ENCODE data around the gene IFFO2.
A peak's percentile ranks its signal among the peaks of the same experiment; 100 is the strongest.

IFFO2 gene

DNA sequence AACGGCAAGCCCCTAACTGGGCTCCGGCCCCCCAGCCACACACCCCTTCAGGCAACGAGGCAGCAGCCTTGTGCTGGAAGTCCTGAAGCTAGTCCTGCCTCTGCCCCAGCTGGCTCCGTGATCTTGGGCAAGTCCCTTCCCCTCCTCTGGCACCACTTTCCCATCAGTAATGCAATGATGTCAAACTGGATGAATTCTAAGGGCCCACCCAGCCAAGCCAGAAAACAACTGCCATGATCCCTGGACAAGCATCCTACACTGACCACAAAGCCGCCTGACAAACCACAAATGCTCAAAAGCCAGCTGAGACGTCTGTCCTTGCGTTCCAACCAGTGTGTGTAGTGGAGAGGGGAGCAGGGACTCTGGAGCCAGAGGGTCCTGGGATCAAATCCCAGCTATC lies 26.8 kb downstream of the IFFO2 start:
- no peak overlapping the region for H2AK5ac ChIP-seq (ENCODE audit: low read length)
- no CpG with 5 or more reads among the region's 7 CpGs for WGBS (ENCODE audit: extremely low coverage, insufficient coverage, insufficient read length)
- DNase-seq = no peak

DNA sequence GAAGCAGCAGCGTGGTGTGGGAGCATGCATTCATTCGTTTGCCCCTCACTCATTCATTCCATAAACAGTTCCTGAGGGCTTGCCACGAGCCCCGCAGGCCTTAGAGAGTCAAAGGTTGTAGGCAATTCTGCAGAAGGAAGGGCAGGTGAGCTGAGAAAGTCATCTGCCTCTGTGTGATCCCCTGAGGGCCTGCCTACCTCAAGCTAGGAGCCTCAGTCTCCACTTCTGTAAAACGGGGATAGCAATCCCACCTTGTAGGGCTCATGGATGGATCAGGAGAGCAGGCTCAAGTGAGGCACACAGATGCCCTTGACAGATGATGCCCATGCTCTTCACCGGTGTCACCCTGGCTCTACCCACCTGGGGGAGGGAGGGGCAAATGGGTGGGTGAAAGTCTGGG lies 27.5 kb downstream of the IFFO2 start:
- H3K9ac ChIP-seq (ENCODE audit: low read length) = no peak overlapping the region
- no peak overlapping the region for H3K4ac ChIP-seq (ENCODE audit: low read depth, low read length)
- H4K12ac ChIP-seq (ENCODE audit: low read depth, low read length) = no peak overlapping the region
- WGBS (ENCODE audit: extremely low coverage, insufficient coverage, insufficient read length) = no CpG with 5 or more reads among the region's 6 CpGs
- peak overlapping the region; percentile 25 for H3K18ac ChIP-seq (ENCODE audit: low read length)
- no peaks in the 10 kb centered on the region for H3K27me3 ChIP-seq (ENCODE audit: insufficient read depth, low read length)
- H2BK12ac ChIP-seq (ENCODE audit: low read length) = no peak overlapping the region
- H3K79me2 ChIP-seq (ENCODE audit: control insufficient read depth, insufficient read depth, low read length, poor library complexity) = peaks cover 8% of the 10 kb centered on the region
- H3K79me1 ChIP-seq (ENCODE audit: low read length) = peaks cover 15% of the 10 kb centered on the region
- DNase-seq = no peak
- peak overlapping the region; percentile 23 for H4K91ac ChIP-seq (ENCODE audit: low read depth, low read length)
- H3K4me3 ChIP-seq (ENCODE audit: low read depth, low read length) = no peak overlapping the region
- H2AK5ac ChIP-seq (ENCODE audit: low read length) = no peak overlapping the region
- H3K14ac ChIP-seq (ENCODE audit: low read length) = no peak overlapping the region
- H3K36me3 ChIP-seq (ENCODE audit: control insufficient read depth in 1 of 2, insufficient read depth in 2 of 2, low read length in 2 of 2) = no peaks in the 10 kb centered on the region
- peaks cover 4% of the 10 kb centered on the region for H3K9me3 ChIP-seq (ENCODE audit: insufficient read depth, low read depth, low read length)
- no peak overlapping the region for H2BK120ac ChIP-seq (ENCODE audit: insufficient read depth, low read length, poor library complexity)
- no peak overlapping the region for H2AFZ ChIP-seq (ENCODE audit: insufficient read depth, low read length, poor library complexity)
- peaks cover 22 to 42% of the 10 kb centered on the region in 2 experiments for H3K4me1 ChIP-seq (ENCODE audit: control insufficient read depth in 1 of 2, insufficient read depth in 2 of 2, low read length in 2 of 2)
- no peak overlapping the region for H3K27ac ChIP-seq (ENCODE audit: low read depth, low read length)
- no peak overlapping the region for H2BK5ac ChIP-seq (ENCODE audit: low read depth, low read length, poor library complexity)
- no peak overlapping the region for H3K4me2 ChIP-seq (ENCODE audit: low read length)
- no peak overlapping the region for H4K8ac ChIP-seq (ENCODE audit: low read depth, low read length)
- H3K23ac ChIP-seq (ENCODE audit: low read length) = no peak overlapping the region

More for the DNA sequence above, 26.8 kb downstream of the IFFO2 start:
- peak overlapping the region; percentile 10 for H3K4ac ChIP-seq (ENCODE audit: low read depth, low read length)
- no peaks in the 10 kb centered on the region for H3K36me3 ChIP-seq (ENCODE audit: control insufficient read depth in 1 of 2, insufficient read depth in 2 of 2, low read length in 2 of 2)
- H3K18ac ChIP-seq (ENCODE audit: low read length) = peak overlapping the region; percentile 25
- H2BK12ac ChIP-seq (ENCODE audit: low read length) = no peak overlapping the region
- no peaks in the 10 kb centered on the region for H3K27me3 ChIP-seq (ENCODE audit: insufficient read depth, low read length)
- no peak overlapping the region for H3K14ac ChIP-seq (ENCODE audit: low read length)
- no peak overlapping the region for H3K4me3 ChIP-seq (ENCODE audit: low read depth, low read length)
- peaks cover 14% of the 10 kb centered on the region for H3K79me1 ChIP-seq (ENCODE audit: low read length)
- H2AFZ ChIP-seq (ENCODE audit: insufficient read depth, low read length, poor library complexity) = no peak overlapping the region
- no peak overlapping the region for H3K27ac ChIP-seq (ENCODE audit: low read depth, low read length)
- no peak overlapping the region for H3K23ac ChIP-seq (ENCODE audit: low read length)
- no peak overlapping the region for H3K4me2 ChIP-seq (ENCODE audit: low read length)
- H3K4me1 ChIP-seq (ENCODE audit: control insufficient read depth in 1 of 2, insufficient read depth in 2 of 2, low read length in 2 of 2) = peaks cover 17 to 37% of the 10 kb centered on the region in 2 experiments
- no peak overlapping the region for H3K9ac ChIP-seq (ENCODE audit: low read length)
- H4K8ac ChIP-seq (ENCODE audit: low read depth, low read length) = no peak overlapping the region
- peaks cover 4% of the 10 kb centered on the region for H3K9me3 ChIP-seq (ENCODE audit: insufficient read depth, low read depth, low read length)
- H2BK5ac ChIP-seq (ENCODE audit: low read depth, low read length, poor library complexity) = no peak overlapping the region
- H4K12ac ChIP-seq (ENCODE audit: low read depth, low read length) = no peak overlapping the region
- no peak overlapping the region for H2BK120ac ChIP-seq (ENCODE audit: insufficient read depth, low read length, poor library complexity)
- H4K91ac ChIP-seq (ENCODE audit: low read depth, low read length) = no peak overlapping the region
- peaks cover 6% of the 10 kb centered on the region for H3K79me2 ChIP-seq (ENCODE audit: control insufficient read depth, insufficient read depth, low read length, poor library complexity)

DNA sequence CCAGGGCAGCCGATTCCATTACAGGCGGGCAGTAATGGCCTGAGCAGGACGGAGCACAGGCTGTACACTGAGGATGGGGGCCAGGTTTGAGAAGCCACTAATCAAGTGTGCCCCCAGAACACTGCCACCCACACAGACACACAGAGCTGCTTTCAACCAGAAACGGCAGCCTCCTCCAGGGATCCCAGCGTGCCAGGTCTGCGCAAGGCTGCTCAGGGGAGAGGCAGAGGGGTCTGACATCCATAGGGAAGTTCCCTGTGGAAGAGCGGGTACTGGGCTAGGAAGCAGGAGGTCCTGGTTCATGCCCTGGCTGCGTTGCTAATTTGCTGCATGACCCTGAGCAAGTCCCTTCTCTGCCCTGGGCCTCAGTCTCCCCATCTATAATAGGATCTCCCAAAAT lies 28.1 kb downstream of the IFFO2 start:
- Histone ChIP-seq H2AFZ (ENCODE audit: insufficient read depth, low read length, poor library complexity) (no peak overlapping the region), H3K14ac (ENCODE audit: low read length) (no peak overlapping the region), H3K9me3 (ENCODE audit: insufficient read depth, low read depth, low read length) (peaks cover 4% of the 10 kb centered on the region), H3K4me1 (ENCODE audit: control insufficient read depth in 1 of 2, insufficient read depth in 2 of 2, low read length in 2 of 2) (peaks cover 28 to 48% of the 10 kb centered on the region in 2 experiments), H4K12ac (ENCODE audit: low read depth, low read length) (no peak overlapping the region), H3K27me3 (ENCODE audit: insufficient read depth, low read length) (no peaks in the 10 kb centered on the region), H2AK5ac (ENCODE audit: low read length) (no peak overlapping the region), H4K8ac (ENCODE audit: low read depth, low read length) (no peak overlapping the region), H3K27ac (ENCODE audit: low read depth, low read length) (no peak overlapping the region), H3K79me1 (ENCODE audit: low read length) (peaks cover 21% of the 10 kb centered on the region), H3K4me3 (ENCODE audit: low read depth, low read length) (no peak overlapping the region), H3K9ac (ENCODE audit: low read length) (no peak overlapping the region), H3K36me3 (ENCODE audit: control insufficient read depth in 1 of 2, insufficient read depth in 2 of 2, low read length in 2 of 2) (no peaks in the 10 kb centered on the region), H3K4me2 (ENCODE audit: low read length) (no peak overlapping the region), H2BK120ac (ENCODE audit: insufficient read depth, low read length, poor library complexity) (no peak overlapping the region), H2BK5ac (ENCODE audit: low read depth, low read length, poor library complexity) (no peak overlapping the region), H3K79me2 (ENCODE audit: control insufficient read depth, insufficient read depth, low read length, poor library complexity) (peaks cover 9% of the 10 kb centered on the region), H3K4ac (ENCODE audit: low read depth, low read length) (no peak overlapping the region), H3K18ac (ENCODE audit: low read length) (no peak overlapping the region), H3K23ac (ENCODE audit: low read length) (no peak overlapping the region), H4K91ac (ENCODE audit: low read depth, low read length) (peak overlapping the region; percentile 23), H2BK12ac (ENCODE audit: low read length) (no peak overlapping the region)
- no peak for DNase-seq
- WGBS (ENCODE audit: extremely low coverage, insufficient coverage, insufficient read length) = no CpG with 5 or more reads among the region's 8 CpGs

DNA sequence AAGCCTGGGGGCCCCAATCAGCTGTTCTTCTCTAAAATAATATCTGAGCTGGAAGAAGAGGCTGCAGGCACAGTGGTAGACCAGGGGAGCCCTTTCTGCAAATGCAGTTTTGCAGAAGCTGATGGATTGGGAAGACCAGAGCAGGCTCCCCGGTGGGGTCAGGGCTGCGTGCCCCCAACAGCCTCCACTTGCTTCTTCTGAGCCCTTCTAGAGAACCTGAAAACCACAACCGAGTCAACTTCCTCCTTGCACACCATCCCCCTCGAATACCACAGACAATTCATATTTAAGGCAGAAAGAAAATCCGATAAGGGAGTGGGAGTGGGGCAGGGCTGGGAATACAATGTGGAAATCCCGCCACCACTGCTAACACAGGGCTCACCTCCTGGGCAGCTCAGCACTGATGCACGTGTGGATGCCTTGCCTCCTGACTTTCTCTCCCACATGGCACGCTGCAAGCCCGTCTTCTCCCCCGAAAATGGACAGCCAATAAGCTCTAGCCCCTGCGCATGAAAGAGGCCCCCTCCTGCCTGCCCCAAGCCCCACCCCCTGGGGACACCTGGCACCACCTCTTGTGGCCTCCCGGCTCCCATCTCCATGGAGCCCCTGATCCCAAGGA lies 28.7 kb downstream of the IFFO2 start:
- H2BK120ac ChIP-seq (ENCODE audit: insufficient read depth, low read length, poor library complexity) = no peak overlapping the region
- H3K4me1 ChIP-seq (ENCODE audit: control insufficient read depth in 1 of 2, insufficient read depth in 2 of 2, low read length in 2 of 2) = peaks cover 33 to 50% of the 10 kb centered on the region in 2 experiments
- H2AFZ ChIP-seq (ENCODE audit: insufficient read depth, low read length, poor library complexity) = no peak overlapping the region
- H3K36me3 ChIP-seq (ENCODE audit: control insufficient read depth in 1 of 2, insufficient read depth in 2 of 2, low read length in 2 of 2) = no peaks in the 10 kb centered on the region
- no peak overlapping the region for H2AK5ac ChIP-seq (ENCODE audit: low read length)
- H3K9ac ChIP-seq (ENCODE audit: low read length) = no peak overlapping the region
- no peak overlapping the region for H3K27ac ChIP-seq (ENCODE audit: low read depth, low read length)
- H3K4me3 ChIP-seq (ENCODE audit: low read depth, low read length) = no peak overlapping the region
- no peak overlapping the region for H2BK12ac ChIP-seq (ENCODE audit: low read length)
- no peak overlapping the region for H3K14ac ChIP-seq (ENCODE audit: low read length)
- H3K79me1 ChIP-seq (ENCODE audit: low read length) = peaks cover 25% of the 10 kb centered on the region
- H4K8ac ChIP-seq (ENCODE audit: low read depth, low read length) = no peak overlapping the region
- H3K9me3 ChIP-seq (ENCODE audit: insufficient read depth, low read depth, low read length) = peaks cover 3% of the 10 kb centered on the region
- peaks cover 14% of the 10 kb centered on the region for H3K79me2 ChIP-seq (ENCODE audit: control insufficient read depth, insufficient read depth, low read length, poor library complexity)
- H4K91ac ChIP-seq (ENCODE audit: low read depth, low read length) = peak overlapping the region; percentile 97
- H3K23ac ChIP-seq (ENCODE audit: low read length) = no peak overlapping the region
- no peak overlapping the region for H4K12ac ChIP-seq (ENCODE audit: low read depth, low read length)
- no peaks in the 10 kb centered on the region for H3K27me3 ChIP-seq (ENCODE audit: insufficient read depth, low read length)
- no peak overlapping the region for H3K18ac ChIP-seq (ENCODE audit: low read length)
- H3K4ac ChIP-seq (ENCODE audit: low read depth, low read length) = no peak overlapping the region
- H3K4me2 ChIP-seq (ENCODE audit: low read length) = no peak overlapping the region
- no peak for DNase-seq
- WGBS (ENCODE audit: extremely low coverage, insufficient coverage, insufficient read length) = no CpG with 5 or more reads among the region's 12 CpGs
- H2BK5ac ChIP-seq (ENCODE audit: low read depth, low read length, poor library complexity) = no peak overlapping the region

All from trophoblast cell (in vitro differentiated cells and primary cell).